AG09309 (cell line): ENCODE measurements around the gene ISLR.

Experiments
- DNase-seq: peaks from one replicate; pipeline ENCODE4 v3.0.0-alpha.2; 2010; ENCODE audit warnings: low read depth
- H3K4me3 ChIP-seq: 2 replicates; pipeline ENCODE4 v1.5.1; 2011; ENCODE audit warnings: mild to moderate bottlenecking, low read depth, low read length, moderate library complexity; ENCODE audit not compliant: control insufficient read depth
- TF ChIP-seq, protein P1 (sequence below): IDR thresholded peaks from 2 replicates; pipeline ENCODE4 v1.5.1; 2011; ENCODE audit warnings: mild to moderate bottlenecking, low read depth, low read length, inconsistent platforms; ENCODE audit not compliant: insufficient read depth, control insufficient read depth; ENCODE audit errors: missing control alignments

The ISLR gene

DNA sequence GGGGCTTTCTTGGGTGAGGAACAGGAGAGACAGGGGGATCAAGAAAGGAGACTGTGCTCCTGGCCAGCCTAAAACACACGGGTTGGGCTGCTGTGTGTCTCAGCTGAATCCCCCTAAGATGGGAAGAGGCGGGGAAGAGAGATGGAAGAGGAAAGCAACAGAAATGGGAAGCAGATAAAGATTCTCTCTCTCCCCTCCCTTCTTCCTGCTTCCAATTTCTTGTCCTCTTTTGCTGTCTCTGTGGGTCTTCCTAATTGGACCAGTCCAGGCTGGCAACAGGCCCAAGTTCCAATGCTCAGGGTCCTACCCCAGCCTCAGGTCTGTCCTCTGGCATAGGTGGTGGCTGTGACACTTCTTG is 36.0 kb upstream of the ISLR start:
- TF ChIP-seq, protein P1, sequence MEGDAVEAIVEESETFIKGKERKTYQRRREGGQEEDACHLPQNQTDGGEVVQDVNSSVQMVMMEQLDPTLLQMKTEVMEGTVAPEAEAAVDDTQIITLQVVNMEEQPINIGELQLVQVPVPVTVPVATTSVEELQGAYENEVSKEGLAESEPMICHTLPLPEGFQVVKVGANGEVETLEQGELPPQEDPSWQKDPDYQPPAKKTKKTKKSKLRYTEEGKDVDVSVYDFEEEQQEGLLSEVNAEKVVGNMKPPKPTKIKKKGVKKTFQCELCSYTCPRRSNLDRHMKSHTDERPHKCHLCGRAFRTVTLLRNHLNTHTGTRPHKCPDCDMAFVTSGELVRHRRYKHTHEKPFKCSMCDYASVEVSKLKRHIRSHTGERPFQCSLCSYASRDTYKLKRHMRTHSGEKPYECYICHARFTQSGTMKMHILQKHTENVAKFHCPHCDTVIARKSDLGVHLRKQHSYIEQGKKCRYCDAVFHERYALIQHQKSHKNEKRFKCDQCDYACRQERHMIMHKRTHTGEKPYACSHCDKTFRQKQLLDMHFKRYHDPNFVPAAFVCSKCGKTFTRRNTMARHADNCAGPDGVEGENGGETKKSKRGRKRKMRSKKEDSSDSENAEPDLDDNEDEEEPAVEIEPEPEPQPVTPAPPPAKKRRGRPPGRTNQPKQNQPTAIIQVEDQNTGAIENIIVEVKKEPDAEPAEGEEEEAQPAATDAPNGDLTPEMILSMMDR = no peak
- no peak for DNase-seq
- no peak overlapping the region for H3K4me3 ChIP-seq

DNA sequence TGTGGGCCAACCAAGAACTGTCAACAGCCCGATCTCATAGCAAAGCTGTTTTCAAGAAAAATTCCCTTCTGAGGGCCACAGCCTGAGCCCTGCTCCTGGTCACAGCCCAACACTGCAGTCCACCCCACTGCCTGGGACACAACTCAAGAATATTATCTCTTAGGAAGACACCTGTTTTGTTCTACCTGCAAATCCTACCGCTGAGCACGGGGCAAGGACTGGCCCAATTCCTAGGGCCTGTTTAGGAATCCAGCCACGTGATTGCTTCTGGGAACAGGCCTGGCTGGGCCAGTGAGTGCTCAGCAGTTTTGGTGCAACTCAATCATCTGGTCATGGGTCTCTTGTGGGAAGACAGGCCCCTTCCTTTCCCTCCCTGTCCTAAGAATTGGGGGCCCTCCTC is 34.9 kb upstream of the ISLR start:
- H3K4me3 ChIP-seq = no peak overlapping the region
- TF ChIP-seq, protein P1 = no peak

DNA sequence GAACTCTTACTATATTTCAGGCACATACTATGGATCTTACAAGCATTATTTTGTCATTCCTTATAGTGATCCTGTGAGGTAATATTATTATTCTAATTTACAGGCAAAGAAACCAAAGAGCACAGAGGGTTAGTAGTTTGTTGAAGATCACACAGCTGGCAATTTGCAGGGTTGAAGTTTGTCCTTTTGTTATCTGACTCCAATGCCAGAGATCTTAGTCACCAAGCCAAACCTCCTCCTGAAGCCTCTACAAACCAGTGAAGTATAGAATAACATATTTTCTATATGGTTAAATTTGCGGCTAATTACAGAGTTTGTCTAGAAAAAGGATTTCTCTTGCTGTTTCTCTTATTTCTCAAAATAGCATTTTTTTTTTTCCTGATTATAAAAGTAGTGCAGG is 31.9 kb upstream of the ISLR start:
- no peak for DNase-seq
- H3K4me3 ChIP-seq = no peak overlapping the region
- TF ChIP-seq, protein P1 = no peak

More for the DNA sequence above, 34.9 kb upstream of the ISLR start:
- DNase-seq = no peak

DNA sequence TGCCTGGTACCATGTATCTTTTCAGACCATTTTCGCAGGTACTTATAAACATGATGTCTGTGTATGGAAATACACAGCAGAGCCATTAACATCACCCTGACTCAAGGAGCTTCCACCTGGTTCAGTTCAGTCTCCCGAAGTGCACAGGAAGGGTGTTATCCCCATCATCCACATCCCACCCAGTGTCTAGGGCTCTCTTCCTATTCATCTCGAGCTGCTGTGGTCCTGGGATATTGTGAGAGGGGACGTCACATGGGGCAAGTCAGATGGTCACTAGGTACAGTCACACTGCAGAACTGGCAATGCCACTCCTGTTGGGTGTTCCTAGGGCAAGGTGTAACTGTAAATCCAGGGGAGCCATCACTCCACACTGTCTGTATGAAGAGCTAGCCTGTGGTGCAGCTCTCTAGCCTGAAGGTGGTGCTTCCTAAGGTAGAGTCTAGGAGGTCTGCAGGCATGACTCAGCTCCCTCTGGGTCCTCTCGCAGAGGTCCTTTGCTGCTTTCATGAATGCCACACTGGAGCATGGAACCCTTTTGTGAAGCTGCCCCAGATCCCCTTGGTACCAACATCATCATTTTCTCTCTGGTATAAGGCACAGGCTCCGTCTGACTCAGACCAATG is 29.2 kb upstream of the ISLR start:
- TF ChIP-seq, protein P1 = no peak
- H3K4me3 ChIP-seq = no peak overlapping the region
- DNase-seq = no peak

DNA sequence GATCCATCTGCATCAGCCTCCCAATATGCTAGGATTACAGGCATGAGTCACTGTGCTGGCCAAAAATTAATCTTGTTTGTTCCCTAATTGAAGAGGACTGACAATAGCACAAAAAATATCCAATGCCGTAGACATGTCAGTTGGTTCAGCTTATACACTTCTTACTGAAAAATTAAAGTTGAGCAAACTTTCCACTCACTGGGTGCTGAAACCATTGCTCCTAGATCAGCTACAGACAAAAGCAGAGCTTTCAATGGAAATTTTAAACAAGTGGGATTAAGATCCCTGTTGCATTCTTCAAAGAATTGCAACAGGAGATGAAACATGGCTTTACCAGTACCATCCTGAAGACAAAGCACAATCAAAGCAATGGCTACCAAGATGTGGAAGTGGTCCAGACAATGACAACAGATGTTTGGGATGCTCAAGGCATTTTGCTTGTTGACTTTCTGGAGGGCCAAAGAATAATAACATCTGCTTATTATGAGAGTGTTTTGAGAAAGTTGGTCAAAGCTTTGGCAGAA is 27.2 kb upstream of the ISLR start:
- DNase-seq = no peak
- TF ChIP-seq, protein P1 = no peak
- no peak overlapping the region for H3K4me3 ChIP-seq

DNA sequence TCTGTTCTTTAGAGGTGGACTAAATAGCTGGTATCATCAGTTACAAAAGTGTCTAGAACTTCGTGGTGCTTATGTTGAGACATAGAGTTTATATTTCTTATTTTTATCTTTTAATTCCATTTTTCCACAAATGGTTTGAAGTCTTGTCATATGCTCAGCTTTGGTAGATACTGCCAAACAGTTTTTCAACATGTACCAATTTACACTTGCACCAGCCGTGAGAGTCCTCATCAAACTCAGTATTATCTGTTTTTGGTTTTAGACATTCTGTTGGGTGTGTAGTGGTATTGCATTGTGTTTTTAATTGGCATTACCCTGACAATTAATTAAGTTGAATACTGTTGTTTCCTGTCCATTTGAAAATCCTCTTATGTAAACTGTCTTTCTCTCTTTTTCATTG is 26.5 kb upstream of the ISLR start:
- no peak for DNase-seq
- H3K4me3 ChIP-seq = no peak overlapping the region
- TF ChIP-seq, protein P1 = no peak
